Measurements from ENCODE around the gene CNOT11.
"Not testable (repeated sequence)": the region's sequence is repeated elsewhere in the genome, so short reads cannot be mapped to it uniquely, and the experiment has no call there.

The CNOT11 gene

DNA sequence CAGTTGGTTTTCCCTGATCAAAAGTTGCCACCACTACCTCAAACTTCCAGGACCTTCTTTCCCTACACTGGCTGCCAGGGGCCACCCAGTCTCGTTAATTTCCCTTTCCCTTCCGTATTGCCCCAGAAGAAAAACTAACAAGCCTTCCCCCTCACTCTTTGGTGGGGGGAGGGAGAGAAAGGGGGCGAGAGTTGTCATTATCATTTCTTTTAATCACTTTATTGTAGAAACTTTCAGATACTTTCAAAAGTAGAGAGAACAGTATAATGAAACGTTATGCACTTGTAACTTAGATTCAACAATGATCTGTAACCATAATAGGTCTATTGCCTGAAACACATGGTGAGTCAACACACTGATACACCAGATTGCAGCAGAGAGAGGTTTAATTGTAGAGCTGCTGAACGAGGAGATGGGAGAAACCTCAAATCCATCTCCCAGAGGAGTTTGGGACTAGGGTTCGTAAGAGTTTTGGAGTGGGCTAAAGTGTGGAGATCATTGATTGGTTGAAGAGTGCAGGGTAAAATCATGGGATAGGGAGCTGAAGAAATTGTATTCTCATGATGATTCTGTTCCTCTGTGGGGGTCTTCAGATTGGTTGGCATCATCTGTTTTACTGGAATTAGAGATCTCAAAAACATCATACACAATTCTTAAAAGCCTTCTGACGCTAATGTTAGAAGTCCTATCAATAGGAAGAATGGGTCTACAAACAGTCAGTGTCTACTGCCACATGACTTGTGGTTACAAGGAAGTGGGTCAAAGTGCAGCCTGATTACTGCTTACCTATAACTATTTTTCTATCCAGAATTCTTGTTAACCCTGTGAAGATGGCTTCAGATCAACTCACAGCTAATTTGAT, 58.4 kb downstream of the CNOT11 start:
- no peak overlapping the region for H3K27ac ChIP-seq (ENCODE audit: low read depth, low read length)
- peaks cover 4% of the 10 kb centered on the region; the same call in 1 of the 2 replicates for H3K27me3 ChIP-seq (ENCODE audit: control insufficient read depth, insufficient read depth, low read length)
- no peaks in the 10 kb centered on the region for H3K9me3 ChIP-seq (ENCODE audit: control insufficient read depth, insufficient read depth, low read depth, low read length)
- no peak overlapping the region for H3K9ac ChIP-seq (ENCODE audit: low read length)
- H3K36me3 ChIP-seq (ENCODE audit: control insufficient read depth, insufficient read depth, low read length), result no peaks in the 10 kb centered on the region
- no peak overlapping the region for H3K4me3 ChIP-seq (ENCODE audit: low read depth, low read length)
- peaks cover 10% of the 10 kb centered on the region; the same call in 1 of the 2 replicates for H3K4me1 ChIP-seq (ENCODE audit: control insufficient read depth, insufficient read depth, low read length)

DNA sequence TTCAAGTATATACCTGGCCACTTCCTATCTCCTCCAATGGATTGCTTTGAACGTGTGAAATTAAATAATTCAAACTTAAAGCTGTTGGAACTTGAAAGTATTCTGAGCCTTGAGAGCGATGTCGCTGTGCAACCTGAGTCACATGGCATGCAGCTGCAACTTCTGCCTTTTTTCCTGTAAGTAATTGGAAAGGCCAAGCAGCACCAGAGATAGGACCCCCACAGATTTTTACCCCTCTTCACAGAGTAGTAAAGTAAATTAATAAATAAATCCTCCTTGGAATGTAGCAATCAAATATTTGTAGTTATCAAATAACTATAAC, 59.0 kb downstream of the CNOT11 start:
- peaks cover 4% of the 10 kb centered on the region; the same call in 1 of the 2 replicates for H3K27me3 ChIP-seq (ENCODE audit: control insufficient read depth, insufficient read depth, low read length)
- H3K27ac ChIP-seq (ENCODE audit: low read depth, low read length), result no peak overlapping the region
- no peaks in the 10 kb centered on the region for H3K9me3 ChIP-seq (ENCODE audit: control insufficient read depth, insufficient read depth, low read depth, low read length)
- peaks cover 4% of the 10 kb centered on the region; the same call in 1 of the 2 replicates for H3K4me1 ChIP-seq (ENCODE audit: control insufficient read depth, insufficient read depth, low read length)
- H3K36me3 ChIP-seq (ENCODE audit: control insufficient read depth, insufficient read depth, low read length), result no peaks in the 10 kb centered on the region
- H3K4me3 ChIP-seq (ENCODE audit: low read depth, low read length), result no peak overlapping the region
- no peak overlapping the region for H3K9ac ChIP-seq (ENCODE audit: low read length)

GRCh38 chr2:101316568-101316967, 63.9 kb downstream of the CNOT11 start:
- not testable (repeated sequence) for H3K27me3 ChIP-seq (ENCODE audit: control insufficient read depth, insufficient read depth, low read length); H3K27ac ChIP-seq (ENCODE audit: low read depth, low read length); H3K36me3 ChIP-seq (ENCODE audit: control insufficient read depth, insufficient read depth, low read length); H3K4me3 ChIP-seq (ENCODE audit: low read depth, low read length); H3K9ac ChIP-seq (ENCODE audit: low read length); H3K4me1 ChIP-seq (ENCODE audit: control insufficient read depth, insufficient read depth, low read length); H3K9me3 ChIP-seq (ENCODE audit: control insufficient read depth, insufficient read depth, low read depth, low read length)

Measured in HUES6 (cell line).